ENCODE results near the gene APLP2. TPM values are rescaled to one million over a fixed set of nuclear protein-coding genes. Genes with fewer than 3 reads are reported as not detected.

APLP2 gene
- total and polyA plus RNA-seq, 8 donors: 41.1 to 563 (median 147) TPM

GRCh38 chr11:130068546-130068985 lies 1.1 kb upstream of the APLP2 start:
- Histone ChIP-seq H3K36me3 (no peaks in the 10 kb centered on the region), H3K27me3 (no peaks in the 10 kb centered on the region), H3K27ac (peak overlapping the region; percentile 92 to 99 (median 97)), H3K9me3 (no peaks in the 10 kb centered on the region), H3K4me3 (peak overlapping the region; percentile 86 to 94 (median 90)), H3K4me1 (peaks cover 17 to 36% (median 30%) of the 10 kb centered on the region in 4 donors)
- 38 to 54% (median 42%) methylated on average over 18 of the region's 18 CpGs for WGBS, 5 donors
- TF ChIP-seq, protein P1, sequence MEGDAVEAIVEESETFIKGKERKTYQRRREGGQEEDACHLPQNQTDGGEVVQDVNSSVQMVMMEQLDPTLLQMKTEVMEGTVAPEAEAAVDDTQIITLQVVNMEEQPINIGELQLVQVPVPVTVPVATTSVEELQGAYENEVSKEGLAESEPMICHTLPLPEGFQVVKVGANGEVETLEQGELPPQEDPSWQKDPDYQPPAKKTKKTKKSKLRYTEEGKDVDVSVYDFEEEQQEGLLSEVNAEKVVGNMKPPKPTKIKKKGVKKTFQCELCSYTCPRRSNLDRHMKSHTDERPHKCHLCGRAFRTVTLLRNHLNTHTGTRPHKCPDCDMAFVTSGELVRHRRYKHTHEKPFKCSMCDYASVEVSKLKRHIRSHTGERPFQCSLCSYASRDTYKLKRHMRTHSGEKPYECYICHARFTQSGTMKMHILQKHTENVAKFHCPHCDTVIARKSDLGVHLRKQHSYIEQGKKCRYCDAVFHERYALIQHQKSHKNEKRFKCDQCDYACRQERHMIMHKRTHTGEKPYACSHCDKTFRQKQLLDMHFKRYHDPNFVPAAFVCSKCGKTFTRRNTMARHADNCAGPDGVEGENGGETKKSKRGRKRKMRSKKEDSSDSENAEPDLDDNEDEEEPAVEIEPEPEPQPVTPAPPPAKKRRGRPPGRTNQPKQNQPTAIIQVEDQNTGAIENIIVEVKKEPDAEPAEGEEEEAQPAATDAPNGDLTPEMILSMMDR (IDR thresholded peaks at IDR 0.05): peak in 2 of 7 experiments; percentile 11 to 14
- TF ChIP-seq POLR2A (IDR thresholded peaks at IDR 0.05): no peak
- intact Hi-C loops (cut with DNase I; ENCODE audit: low total_unique reads): no loop called here
- DNase-seq: no peak

DNA sequence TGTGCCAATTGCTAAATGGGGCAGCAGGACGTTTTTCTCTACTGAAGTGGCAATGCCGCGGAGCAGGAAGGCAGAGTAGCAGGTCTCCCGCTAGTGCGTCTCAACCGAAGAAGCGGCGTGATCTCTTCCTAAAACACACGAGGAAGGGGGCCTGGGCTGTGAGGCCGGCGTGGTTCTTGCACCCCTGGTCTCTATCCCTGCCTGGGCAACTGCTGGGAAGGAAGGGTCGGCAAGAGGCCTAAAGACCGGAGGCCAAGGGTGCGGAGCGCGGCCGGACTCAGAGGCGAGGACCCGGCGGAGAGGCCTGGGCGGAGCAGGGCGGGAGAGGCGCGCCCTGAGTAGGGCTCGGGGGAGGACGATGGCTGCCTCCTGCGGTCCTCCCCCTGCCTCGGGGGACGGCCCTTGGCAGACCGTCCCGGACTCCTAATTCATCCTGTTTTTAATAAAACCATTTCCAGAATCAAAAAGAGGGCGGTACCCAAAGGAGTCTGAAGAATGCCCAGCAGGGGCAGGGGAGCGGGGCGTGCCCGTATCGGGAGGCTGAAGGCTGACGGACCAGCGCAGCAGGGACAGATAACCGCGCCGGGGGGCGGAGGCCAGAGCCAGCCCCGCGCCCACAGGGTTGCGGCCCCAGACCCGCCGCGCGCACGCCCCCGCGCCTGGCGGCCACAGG lies 572 bp upstream of the APLP2 start:
- Histone ChIP-seq H3K27ac (peak overlapping the region; percentile 92 to 99 (median 97)), H3K27me3 (no peaks in the 10 kb centered on the region), H3K36me3 (no peaks in the 10 kb centered on the region), H3K9me3 (no peaks in the 10 kb centered on the region), H3K4me1 (peaks cover 17 to 36% (median 30%) of the 10 kb centered on the region in 4 donors), H3K4me3 (peak overlapping the region; percentile 86 to 94 (median 90))
- intact Hi-C loops (cut with DNase I; ENCODE audit: low total_unique reads): no loop called here
- peak in 1 of 2 donors; percentile 47 for DNase-seq
- TF ChIP-seq, protein P1 (IDR thresholded peaks at IDR 0.05): peak in 1 of 7 experiments; percentile 8
- no peak for TF ChIP-seq POLR2A (IDR thresholded peaks at IDR 0.05)
- TF ChIP-seq EP300 (IDR thresholded peaks at IDR 0.05): no peak
- peak in 2 of 3 donors; percentile 8 to 9 for TF ChIP-seq POLR2AphosphoS5 (IDR thresholded peaks at IDR 0.05)
- 1 to 3% (median 1%) methylated on average over 38 to 53 of the region's 53 CpGs for WGBS, 5 donors

- Histone ChIP-seq H3K27me3 (no peaks in the 10 kb centered on the region), H3K4me3 (peak overlapping the region; percentile 86 to 94 (median 90)), H3K4me1 (peaks cover 17 to 36% (median 30%) of the 10 kb centered on the region in 4 donors), H3K9me3 (no peaks in the 10 kb centered on the region), H3K27ac (peak overlapping the region; percentile 92 to 99 (median 97)), H3K36me3 (no peaks in the 10 kb centered on the region)
- peak; percentile 60 to 80 for DNase-seq
- WGBS, 5 donors: 0 to 1% (median 0%) methylated on average over 15 to 98 of the region's 100 CpGs; no CpG with 5 or more reads in 1 of the 5 donors
- TF ChIP-seq POLR2AphosphoS5 (IDR thresholded peaks at IDR 0.05): no peak
- TF ChIP-seq, protein P1 (IDR thresholded peaks at IDR 0.05): peak in 1 of 7 experiments; percentile 12
- intact Hi-C loops (cut with DNase I; ENCODE audit: low total_unique reads): loop anchor here (5.0 kb wide), 1 partner anchor 73 kb away; no protein-coding TSS in a partner anchor
These were observed 583 bp downstream of the APLP2 start for GRCh38 chr11:130070109-130070845.

DNA sequence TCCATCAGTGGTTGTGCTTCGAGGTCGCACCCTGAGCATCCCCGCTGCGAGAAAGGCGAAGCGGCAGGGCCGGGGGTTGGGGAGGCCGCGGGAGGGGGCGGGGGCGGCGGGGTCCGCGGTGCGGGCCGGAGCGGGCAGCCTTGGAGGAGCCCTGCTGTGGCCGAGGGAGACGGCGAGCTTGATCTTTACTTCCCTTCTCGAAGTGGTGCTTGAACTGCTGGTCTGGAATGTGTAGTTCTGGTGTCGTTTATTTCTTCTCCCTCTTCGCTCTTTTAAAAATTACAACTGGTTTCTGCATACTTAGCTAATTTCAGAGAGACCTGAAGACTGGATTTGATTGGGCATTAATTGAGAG lies 1.1 kb downstream of the APLP2 start:
- WGBS, 5 donors: 1 to 3% (median 2%) methylated on average over 15 to 23 of the region's 23 CpGs
- DNase-seq: peak in 1 of 2 donors; percentile 66
- H3K27me3 ChIP-seq: no peaks in the 10 kb centered on the region
- H3K36me3 ChIP-seq: no peaks in the 10 kb centered on the region
- peaks cover 17 to 36% (median 30%) of the 10 kb centered on the region in 4 donors for H3K4me1 ChIP-seq
- H3K9me3 ChIP-seq: no peaks in the 10 kb centered on the region
- H3K27ac ChIP-seq: peak overlapping the region; percentile 92 to 99 (median 97)
- H3K4me3 ChIP-seq: peak overlapping the region; percentile 86 to 94 (median 90)
- intact Hi-C loops (cut with DNase I; ENCODE audit: low total_unique reads): loop anchor here (5.0 kb wide), 1 partner anchor 74 kb away; no protein-coding TSS in a partner anchor
- TF ChIP-seq POLR2A (IDR thresholded peaks at IDR 0.05): no peak
- TF ChIP-seq POLR2AphosphoS5 (IDR thresholded peaks at IDR 0.05): no peak
- TF ChIP-seq, protein P1 (IDR thresholded peaks at IDR 0.05): no peak
- no peak for TF ChIP-seq EP300 (IDR thresholded peaks at IDR 0.05)
